K562 (cell line): ENCODE data around the gene NDUFAF8. TPM values are rescaled to one million over a fixed set of nuclear protein-coding genes. Genes with fewer than 3 reads are reported as not detected.
A peak's percentile ranks its signal among the peaks of the same experiment; 100 is the strongest.
"Not testable (repeated sequence)": the region's sequence is repeated elsewhere in the genome, so short reads cannot be mapped to it uniquely, and the experiment has no call there.

Experiments
- ATAC-seq: fragments of 200-7000 bp; cut with Tn5 transposase; 3 replicates; pipeline ENCODE4 v1.9.1; 2020; ENCODE audit warnings: moderate library complexity
- BruUV-seq: library from RNA; stranded (reverse); fragments of 400-500 nt; replicated peaks from 2 replicates; lab custom pipeline; 2021; lab: Mats Ljungman, UMichigan
- CTCF ChIA-PET: fragments of 300-600 bp; formaldehyde crosslinking; extraction: SDS; loops from one replicate; lab custom pipeline; 2021; ENCODE audit warnings: low intra/inter-chr PET ratio; lab: Yijun Ruan, JAX
- POLR2A ChIA-PET: fragments of 300-600, 350-650 bp; sonication (Branson Sonifier 250); formaldehyde crosslinking; extraction: SDS; loops from one replicate; lab custom pipeline; 2021; ENCODE audit warnings: antibody characterized with exemption, inconsistent platforms; lab: Yijun Ruan, JAX
- DNase-seq, 4 experiments: peaks; one replicate each; pipeline versions ENCODE4 v3.0.0 to v3.0.0-alpha.2; 2011 to 2018; ENCODE audit warnings: low spot score in 3 of 4, mixed read lengths in 3 of 4; ENCODE audit errors: extremely low read depth in 1 of 4
- FAIRE-seq: peaks from 2 replicates; lab custom pipeline; 2011; peaks lifted over from hg19 to GRCh38; lab: Jason Lieb, UNC
- H2AFZ ChIP-seq: 2 replicates; pipeline ENCODE4 v1.6.0; 2011; ENCODE audit warnings: low read depth, low read length, control low read depth, inconsistent platforms
- H3K27ac ChIP-seq: fragments of 200-600 bp; 3 replicates; pipeline ENCODE4 v1.8.0; 2011; ENCODE audit warnings: low read depth, mild to moderate bottlenecking, control low read depth, inconsistent platforms, low read length, moderate library complexity, mixed read lengths; ENCODE audit errors: extremely low read depth
- H3K27me3 ChIP-seq, 2 experiments: fragments of 300-600 bp in 1 of 2; 2 replicates in 1 of 2; 3 replicates in 1 of 2; pipeline versions ENCODE4 v1.6.0 to v1.8.0; 2011; ENCODE audit warnings: inconsistent platforms in 2 of 2, low read length in 2 of 2, mild to moderate bottlenecking in 1 of 2, mixed read lengths in 1 of 2, moderate library complexity in 1 of 2; ENCODE audit not compliant: control insufficient read depth in 2 of 2, insufficient read depth in 2 of 2
- H3K36me3 ChIP-seq: fragments of 300-600 bp; 3 replicates; pipeline ENCODE4 v1.8.0; 2011; ENCODE audit warnings: mild to moderate bottlenecking, low read length, inconsistent platforms; ENCODE audit not compliant: control insufficient read depth, insufficient read depth
- H3K4me1 ChIP-seq, 2 experiments: fragments of 200-600 bp in 1 of 2; replicated peaks in 1 of 2; 2 replicates in 1 of 2; 3 replicates in 1 of 2; pipeline versions ENCODE4 v1.5.1 to v1.8.0; 2011; ENCODE audit warnings: inconsistent platforms in 2 of 2, low read length in 2 of 2, mild to moderate bottlenecking in 1 of 2, mixed read lengths in 1 of 2, moderate library complexity in 1 of 2; ENCODE audit not compliant: control insufficient read depth in 2 of 2, insufficient read depth in 2 of 2
- H3K4me2 ChIP-seq: 2 replicates; pipeline ENCODE4 v1.6.1; 2011; ENCODE audit warnings: low read length, control low read depth, inconsistent platforms, mixed read lengths; ENCODE audit not compliant: insufficient read depth
- H3K4me3 ChIP-seq: fragments of 200-600 bp; sonication (generic), shearing (Covaris generic); 2 replicates; pipeline ENCODE4 v1.5.1; 2016; ENCODE audit warnings: control low read depth, inconsistent platforms
- H3K79me2 ChIP-seq: fragments of 200-600 bp; 3 replicates; pipeline ENCODE4 v1.8.0; 2011; ENCODE audit warnings: low read length, inconsistent platforms; ENCODE audit not compliant: control insufficient read depth, insufficient read depth
- H3K9ac ChIP-seq, 2 experiments: 2 replicates each; pipeline versions ENCODE4 v1.6.0 to v1.6.1; 2011; ENCODE audit warnings: low read depth in 2 of 2, low read length in 2 of 2, control low read depth in 1 of 2, inconsistent platforms in 1 of 2, mild to moderate bottlenecking in 1 of 2, mixed read lengths in 1 of 2; ENCODE audit not compliant: insufficient read depth in 1 of 2
- H3K9me1 ChIP-seq: one replicate; pipeline ENCODE4 v1.6.0; 2011; ENCODE audit warnings: inconsistent platforms, mild to moderate bottlenecking, low read length, moderate library complexity; ENCODE audit not compliant: control insufficient read depth, insufficient read depth
- H3K9me3 ChIP-seq: replicated peaks from 2 replicates; pipeline ENCODE4 v1.5.1; 2011; ENCODE audit warnings: low read depth, low read length, inconsistent platforms; ENCODE audit not compliant: control insufficient read depth, insufficient read depth
- H4K20me1 ChIP-seq: replicated peaks from 2 replicates; pipeline ENCODE4 v1.6.1; 2011; ENCODE audit warnings: low read length, inconsistent platforms, mixed read lengths; ENCODE audit not compliant: control insufficient read depth, insufficient read depth
- ETV1 ChIP-seq: fragments of 450-650 bp; conservative IDR thresholded peaks from 2 replicates; pipeline ENCODE4 v1.6.1; 2016; ENCODE audit warnings: missing genetic modification characterization, control low read depth, low read depth, missing compliant biosample characterization
- MEIS2 ChIP-seq: fragments of 450-650 bp; IDR thresholded peaks from 2 replicates; pipeline ENCODE4 v1.6.1; 2014; ENCODE audit warnings: mild to moderate bottlenecking; ENCODE audit not compliant: partially characterized antibody
- PBX2 ChIP-seq, 2 experiments: IDR thresholded peaks in 1 of 2; conservative IDR thresholded peaks in 1 of 2; 2 replicates each; pipeline ENCODE4 v1.6.1; 2016; ENCODE audit warnings: low read depth in 2 of 2, mild to moderate bottlenecking in 1 of 2, missing compliant biosample characterization in 1 of 2, missing genetic modification characterization in 1 of 2, moderate library complexity in 1 of 2
- PKNOX1 ChIP-seq: fragments of 450-650 bp; IDR thresholded peaks from 2 replicates; pipeline ENCODE4 v1.6.1; 2016
- ZKSCAN1 ChIP-seq: fragments of 150-350 bp; IDR thresholded peaks from 2 replicates; pipeline ENCODE4 v1.6.1; 2016; ENCODE audit warnings: low read depth, low read length
- ZNF512 ChIP-seq: IDR thresholded peaks from 2 replicates; pipeline ENCODE4 v1.6.1; 2016; ENCODE audit warnings: missing genetic modification characterization, missing compliant biosample characterization
- WGBS: fragments of 100-300 bp; shearing (Covaris generic); methylation state at CpG from one replicate; pipeline ENCODE4 v1.1.6; 2016; ENCODE audit warnings: low coverage, mixed read lengths; ENCODE audit not compliant: insufficient coverage; ENCODE audit errors: missing lambda C conversion rate; 5-methylcytosine and 5-hydroxymethylcytosine counted together
- in situ Hi-C: fragments of 300-500 bp; cut with MboI; formaldehyde crosslinking; loops from 4 replicates; pipeline ENCODE4 v1.15.0; 2018; ENCODE audit warnings: inconsistent platforms, mixed read lengths
- intact Hi-C: fragments of 100-400 bp; cut with micrococcal nuclease; formaldehyde crosslinking; loops from 2 replicates; pipeline ENCODE4 v1.14.2; 2022
- polyA plus RNA-seq, 8 experiments: library from polyadenylated mRNA; depleted of rRNA in 4 of 8; stranded (reverse) in 5 of 8; unstranded in 3 of 8; fragments of >200 nt; fragmentation: Nextera tagmentation in 2 of 8; fragmentation: Illumina TruSeq in 1 of 8; extraction: Ambion mirVana in 2 of 8; extraction: Trizol in 1 of 8; gene quantifications; 2 replicates each; pipeline versions ENCODE4 v1.2.1 to v1.2.3, GENCODE V29; 2011 to 2014; ENCODE audit warnings: inconsistent platforms in 1 of 8, missing spikeins in 1 of 8
- total RNA-seq, 7 experiments: library from RNA; depleted of rRNA in 6 of 7; stranded (reverse); fragments of >200 nt in 6 of 7; fragmentation: Illumina TruSeq in 2 of 7; extraction: Trizol in 2 of 7; gene quantifications; 2 replicates each; pipeline versions ENCODE4 v1.2.1 to v1.2.3, GENCODE V29; 2011 to 2021; ENCODE audit warnings: low replicate concordance in 1 of 7

Gene NDUFAF8
- total and polyA plus RNA-seq, 9 of the 15 experiments (the other 6 are each of a cell fraction or from before 2014, with no cell fraction given): 13.5 to 144 (median 90.0) TPM

GRCh38 chr17:81227630-81228029 is 11.5 kb upstream of the NDUFAF8 start:
- DNase-seq; H3K27me3 ChIP-seq; H3K9me3 ChIP-seq; H3K79me2 ChIP-seq; H3K9me1 ChIP-seq; H3K4me2 ChIP-seq; H4K20me1 ChIP-seq; H2AFZ ChIP-seq; CTCF ChIA-PET; H3K27ac ChIP-seq; H3K9ac ChIP-seq; ATAC-seq; H3K4me3 ChIP-seq; POLR2A ChIA-PET; BruUV-seq; TF ChIP-seq PBX2 (CRISPR knock-in tag; IDR thresholded peaks at IDR 0.05; ENCODE audit: low read depth): not testable (repeated sequence)
- Histone ChIP-seq H3K4me1 (peaks cover 14 to 40% of the 10 kb centered on the region in 2 experiments), H3K36me3 (peaks cover 20% of the 10 kb centered on the region; the same call in 2 of the 3 replicates)
- intact Hi-C loops: loop anchor here (5.0 to 10.0 kb wide), 2 partner anchors 85 to 243 kb away; no protein-coding TSS in a partner anchor
- peak; percentile 77 for TF ChIP-seq PBX2 (tag; conservative IDR thresholded peaks at IDR 0.05; ENCODE audit: low read depth)
- TF ChIP-seq ZKSCAN1: 0 out of 2 replicates have a peak, but pooled peaks have one; percentile 35
- TF ChIP-seq PKNOX1: peak; percentile 65
- peak; percentile 83 for TF ChIP-seq MEIS2
- TF ChIP-seq ETV1 (tag): peak; percentile 41; the same call in 1 of the 2 replicates
- TF ChIP-seq ZNF512: peak; percentile 54
- in situ Hi-C loops: loop anchor here (5.0 to 25.0 kb wide), 2 partner anchors 90 to 225 kb away; no protein-coding TSS in a partner anchor
- WGBS: 13% methylated on average over 2 of the region's 2 CpGs
- FAIRE-seq: peak; percentile 92
